ENCODE results near the gene ZNF618. TPM values are rescaled to one million over a fixed set of nuclear protein-coding genes. Genes with fewer than 3 reads are reported as not detected.

Gene ZNF618
- total RNA-seq, 5 donors from 2014 or later (not counting 1 experiment from before 2014, with no cell fraction given): 0.73 to 3.0 (median 1.4) TPM

DNA sequence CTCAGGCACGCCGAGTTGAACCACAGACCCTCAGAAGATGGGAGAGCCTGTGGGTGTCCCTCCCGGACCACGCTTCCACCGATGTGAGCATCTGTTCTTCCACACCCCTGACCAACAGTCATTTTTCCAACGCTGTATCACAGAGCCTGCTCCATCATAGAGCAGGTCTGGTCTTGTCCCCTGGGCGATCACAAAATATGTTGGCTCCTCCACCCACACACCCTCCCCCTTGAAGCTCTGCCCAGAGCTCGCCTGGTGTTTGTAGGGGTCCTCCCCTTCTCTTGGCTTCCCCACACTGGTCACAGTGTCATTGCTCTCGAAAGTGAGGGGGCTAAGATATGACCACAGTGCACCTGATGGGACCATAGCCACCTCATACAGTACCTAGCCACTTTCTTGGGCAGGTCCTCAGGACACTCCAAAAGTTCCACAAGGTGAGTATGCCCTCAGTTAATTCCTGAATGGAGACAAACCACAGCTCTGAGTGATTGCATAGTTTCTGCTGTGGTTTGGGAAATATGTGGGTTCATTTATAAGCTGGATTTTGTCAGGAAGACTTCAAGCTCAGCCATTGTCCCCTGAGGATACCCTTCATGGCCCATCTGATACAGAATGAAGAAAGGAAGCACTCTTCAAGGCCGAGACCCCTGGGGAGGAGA lies 3.5 kb upstream of the ZNF618 start:
- Mint-ChIP-seq H3K4me1 (peaks cover 0 to 5% (median 5%) of the 10 kb centered on the region in 3 donors), H3K9me3 (no peaks in the 10 kb centered on the region), H3K4me3 (no peak overlapping the region), H3K27ac (no peak overlapping the region), H3K36me3 (no peaks in the 10 kb centered on the region), H3K27me3 (peaks cover 0 to 17% of the 10 kb centered on the region in 2 donors)
- H3K27ac ChIP-seq (ENCODE audit: low read length): no peak overlapping the region
- no peak for DNase-seq
- peaks cover 3 to 13% of the 10 kb centered on the region in 2 experiments for H3K27me3 ChIP-seq (replicated peaks in 1 of 2; ENCODE audit: control insufficient read depth in 2 of 2, extremely low read depth in 1 of 2, insufficient read depth in 2 of 2, low read length in 1 of 2)
- POLR2A ChIA-PET: no interaction called here
- H3K36me3 ChIP-seq (ENCODE audit: control insufficient read depth in 2 of 2, extremely low read depth in 1 of 2, insufficient read depth in 1 of 2, low read length in 1 of 2): no peaks in the 10 kb centered on the region
- no peaks in the 10 kb centered on the region for H3K9me3 ChIP-seq
- CTCF ChIA-PET: no interaction called here
- no peak overlapping the region for H3K4me3 ChIP-seq (ENCODE audit: control insufficient read depth in 1 of 2, extremely low read depth in 1 of 2, low read length in 1 of 2)
- ATAC-seq (replicated peaks in 1 of 4): no peak
- WGBS (ENCODE audit: insufficient coverage): 88% methylated on average over 6 of the region's 10 CpGs
- peaks cover 0 to 6% of the 10 kb centered on the region in 2 experiments for H3K4me1 ChIP-seq (ENCODE audit: control insufficient read depth in 1 of 2, extremely low read depth in 1 of 2, insufficient read depth in 2 of 2, low read length in 2 of 2)

DNA sequence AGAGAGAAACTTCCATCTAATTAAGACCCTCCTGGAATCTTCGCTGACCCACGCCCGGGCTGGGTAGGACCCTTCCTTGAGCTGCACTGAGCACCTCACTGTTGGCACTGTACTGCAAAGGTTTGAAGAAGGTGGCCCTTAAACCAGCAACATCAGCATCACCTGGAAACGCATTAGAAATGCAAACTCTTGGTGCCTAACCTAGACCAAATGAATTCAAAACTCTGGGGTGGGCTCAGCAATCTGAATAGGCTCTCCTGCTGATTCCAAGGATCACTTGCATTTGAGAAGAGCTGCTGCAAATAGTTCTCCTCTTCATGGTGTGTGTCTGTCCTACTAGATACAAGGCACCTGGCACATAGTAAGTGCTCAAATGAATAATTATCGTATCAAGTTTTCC lies 2.7 kb upstream of the ZNF618 start:
- ChIA-PET CTCF (no interaction called here), POLR2A (no interaction called here)
- no peak for DNase-seq
- Mint-ChIP-seq H3K9me3 (no peaks in the 10 kb centered on the region), H3K36me3 (no peaks in the 10 kb centered on the region), H3K27me3 (peaks cover 0 to 22% of the 10 kb centered on the region in 2 donors), H3K27ac (no peak overlapping the region), H3K4me3 (no peak overlapping the region), H3K4me1 (peaks cover 0 to 5% (median 5%) of the 10 kb centered on the region in 3 donors)
- H3K4me1 ChIP-seq (ENCODE audit: control insufficient read depth in 1 of 2, extremely low read depth in 1 of 2, insufficient read depth in 2 of 2, low read length in 2 of 2): peaks cover 0 to 6% of the 10 kb centered on the region in 2 experiments
- H3K36me3 ChIP-seq (ENCODE audit: control insufficient read depth in 2 of 2, extremely low read depth in 1 of 2, insufficient read depth in 1 of 2, low read length in 1 of 2): no peaks in the 10 kb centered on the region
- no peaks in the 10 kb centered on the region for H3K9me3 ChIP-seq
- 96% methylated on average over 5 of the region's 5 CpGs for WGBS (ENCODE audit: insufficient coverage)
- ATAC-seq (replicated peaks in 1 of 4): no peak
- peaks cover 3 to 13% of the 10 kb centered on the region in 2 experiments for H3K27me3 ChIP-seq (replicated peaks in 1 of 2; ENCODE audit: control insufficient read depth in 2 of 2, extremely low read depth in 1 of 2, insufficient read depth in 2 of 2, low read length in 1 of 2)
- no peak overlapping the region for H3K27ac ChIP-seq (ENCODE audit: low read length)
- H3K4me3 ChIP-seq (ENCODE audit: control insufficient read depth in 1 of 2, extremely low read depth in 1 of 2, low read length in 1 of 2): no peak overlapping the region

DNA sequence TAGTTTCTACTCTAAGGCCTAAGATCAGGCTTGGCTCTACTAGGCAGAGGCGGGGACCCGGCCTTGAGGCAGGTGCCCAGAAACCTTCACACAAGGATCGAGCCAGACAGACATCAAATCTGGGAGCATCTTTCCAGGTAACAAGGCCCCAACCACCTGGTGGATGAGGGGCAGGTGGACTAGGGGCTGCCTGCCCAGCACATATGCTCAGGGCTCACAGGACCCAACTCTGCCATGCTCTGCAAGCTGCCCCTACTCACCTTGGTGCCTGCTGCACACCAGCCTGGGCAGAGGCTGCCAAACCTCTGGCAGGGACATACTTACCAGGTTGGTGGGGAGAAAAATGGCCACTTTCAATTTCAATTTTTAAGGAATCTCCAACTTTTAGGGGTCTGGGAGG lies 2.2 kb upstream of the ZNF618 start:
- H3K9me3 Mint-ChIP-seq: no peaks in the 10 kb centered on the region
- Histone ChIP-seq H3K27ac (ENCODE audit: low read length) (no peak overlapping the region), H3K9me3 (no peaks in the 10 kb centered on the region), H3K27me3 (replicated peaks in 1 of 2; ENCODE audit: control insufficient read depth in 2 of 2, extremely low read depth in 1 of 2, insufficient read depth in 2 of 2, low read length in 1 of 2) (peaks cover 3 to 13% of the 10 kb centered on the region in 2 experiments), H3K36me3 (ENCODE audit: control insufficient read depth in 2 of 2, extremely low read depth in 1 of 2, insufficient read depth in 1 of 2, low read length in 1 of 2) (no peaks in the 10 kb centered on the region), H3K4me3 (ENCODE audit: control insufficient read depth in 1 of 2, extremely low read depth in 1 of 2, low read length in 1 of 2) (no peak overlapping the region), H3K4me1 (ENCODE audit: control insufficient read depth in 1 of 2, extremely low read depth in 1 of 2, insufficient read depth in 2 of 2, low read length in 2 of 2) (peaks cover 0 to 6% of the 10 kb centered on the region in 2 experiments)
- no peaks in the 10 kb centered on the region for H3K36me3 Mint-ChIP-seq
- CTCF ChIA-PET: no interaction called here
- H3K4me3 Mint-ChIP-seq: no peak overlapping the region
- ATAC-seq (replicated peaks in 1 of 4): peak in 1 of 4 experiments; percentile 20
- H3K27me3 Mint-ChIP-seq: peaks cover 0 to 24% of the 10 kb centered on the region in 2 donors
- WGBS (ENCODE audit: insufficient coverage): no CpG with 5 or more reads among the region's 3 CpGs
- peaks cover 0 to 5% (median 5%) of the 10 kb centered on the region in 3 donors for H3K4me1 Mint-ChIP-seq
- POLR2A ChIA-PET: no interaction called here
- no peak for DNase-seq
- H3K27ac Mint-ChIP-seq: no peak overlapping the region

DNA sequence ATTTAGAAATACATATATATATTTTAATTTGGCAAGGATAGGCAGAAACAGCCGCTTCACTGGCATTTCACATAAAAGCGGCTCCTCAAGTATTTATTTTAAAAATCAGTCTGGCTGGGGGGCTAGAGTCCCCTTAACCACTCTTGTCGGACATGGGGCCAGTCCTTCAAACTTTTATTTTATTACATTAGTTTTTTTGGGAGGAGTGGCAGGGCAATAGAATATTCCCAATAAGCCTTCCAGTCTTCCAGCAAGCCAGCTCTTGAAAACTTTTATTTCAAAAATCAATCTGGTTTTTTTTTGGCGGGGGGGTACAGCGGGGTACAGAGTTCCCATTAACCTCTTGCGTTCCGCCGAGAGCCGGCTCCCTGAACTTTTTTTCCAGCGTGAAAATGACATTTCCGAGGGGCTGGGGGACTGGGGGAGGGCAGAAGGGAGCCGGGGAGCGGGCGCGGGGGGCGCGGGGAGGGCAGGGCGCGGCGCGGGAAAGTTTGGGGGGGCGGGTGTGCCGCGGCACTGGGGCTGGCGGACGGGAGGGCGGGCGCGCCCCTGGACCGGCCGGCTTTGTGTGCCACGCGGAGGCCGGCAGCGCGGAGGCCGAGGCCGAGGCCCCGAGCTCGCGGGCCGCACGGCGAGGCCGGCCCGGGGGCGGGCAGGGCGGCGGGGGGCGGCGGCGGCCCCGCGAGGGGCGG lies 504 bp upstream of the ZNF618 start:
- Histone ChIP-seq H3K4me1 (ENCODE audit: control insufficient read depth in 1 of 2, extremely low read depth in 1 of 2, insufficient read depth in 2 of 2, low read length in 2 of 2) (peaks cover 0 to 6% of the 10 kb centered on the region in 2 experiments), H3K27ac (ENCODE audit: low read length) (no peak overlapping the region), H3K9me3 (no peaks in the 10 kb centered on the region), H3K27me3 (replicated peaks in 1 of 2; ENCODE audit: control insufficient read depth in 2 of 2, extremely low read depth in 1 of 2, insufficient read depth in 2 of 2, low read length in 1 of 2) (peaks cover 3 to 13% of the 10 kb centered on the region in 2 experiments), H3K36me3 (ENCODE audit: control insufficient read depth in 2 of 2, extremely low read depth in 1 of 2, insufficient read depth in 1 of 2, low read length in 1 of 2) (no peaks in the 10 kb centered on the region), H3K4me3 (ENCODE audit: control insufficient read depth in 1 of 2, extremely low read depth in 1 of 2, low read length in 1 of 2) (no peak overlapping the region)
- DNase-seq (peak in 1 of 35 experiments; percentile 4), ATAC-seq (replicated peaks in 1 of 4) (peak in 3 of 4 experiments; percentile 11 to 25 (median 14))
- under 1% methylated on average over 43 of the region's 55 CpGs for WGBS (ENCODE audit: insufficient coverage)
- CTCF ChIA-PET: no interaction called here
- no peaks in the 10 kb centered on the region for H3K9me3 Mint-ChIP-seq
- H3K36me3 Mint-ChIP-seq: no peaks in the 10 kb centered on the region
- POLR2A ChIA-PET: no interaction called here
- no peak overlapping the region for H3K27ac Mint-ChIP-seq
- H3K27me3 Mint-ChIP-seq: peaks cover 0 to 24% of the 10 kb centered on the region in 2 donors
- H3K4me1 Mint-ChIP-seq: peaks cover 4 to 5% (median 5%) of the 10 kb centered on the region in 3 donors
- peak overlapping the region; percentile 59 to 69 (median 61) for H3K4me3 Mint-ChIP-seq

DNA sequence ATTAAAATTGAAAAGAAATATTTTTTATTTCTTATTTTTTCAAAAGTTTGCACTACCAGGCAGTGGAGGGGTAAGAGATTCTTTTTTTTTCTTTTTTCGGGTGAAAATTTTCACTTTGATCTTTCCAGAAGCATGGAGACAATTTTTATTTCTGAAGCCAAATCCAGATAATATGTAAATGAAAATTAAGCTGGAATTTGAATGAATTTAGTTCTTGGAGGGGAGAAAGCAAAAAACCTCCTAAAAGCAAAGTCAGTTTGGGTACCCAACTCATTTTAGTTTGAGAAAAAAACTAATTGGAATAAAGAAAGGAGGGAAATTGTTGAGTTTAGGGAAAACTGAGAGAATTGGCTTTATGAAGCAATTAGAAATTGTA lies 872 bp downstream of the ZNF618 start:
- Mint-ChIP-seq H3K27me3 (peaks cover 0 to 24% of the 10 kb centered on the region in 2 donors), H3K9me3 (no peaks in the 10 kb centered on the region), H3K4me1 (peaks cover 4 to 5% (median 5%) of the 10 kb centered on the region in 3 donors), H3K4me3 (peak overlapping the region; percentile 85 to 94 (median 86)), H3K27ac (no peak overlapping the region), H3K36me3 (no peaks in the 10 kb centered on the region)
- Histone ChIP-seq H3K4me1 (ENCODE audit: control insufficient read depth in 1 of 2, extremely low read depth in 1 of 2, insufficient read depth in 2 of 2, low read length in 2 of 2) (peaks cover 0 to 6% of the 10 kb centered on the region in 2 experiments), H3K4me3 (ENCODE audit: control insufficient read depth in 1 of 2, extremely low read depth in 1 of 2, low read length in 1 of 2) (peak overlapping the region; percentile 60 to 84), H3K36me3 (ENCODE audit: control insufficient read depth in 2 of 2, extremely low read depth in 1 of 2, insufficient read depth in 1 of 2, low read length in 1 of 2) (no peaks in the 10 kb centered on the region), H3K27ac (ENCODE audit: low read length) (no peak overlapping the region), H3K9me3 (no peaks in the 10 kb centered on the region), H3K27me3 (replicated peaks in 1 of 2; ENCODE audit: control insufficient read depth in 2 of 2, extremely low read depth in 1 of 2, insufficient read depth in 2 of 2, low read length in 1 of 2) (peaks cover 3 to 13% of the 10 kb centered on the region in 2 experiments)
- DNase-seq (no peak), ATAC-seq (replicated peaks in 1 of 4) (no peak)
- ChIA-PET CTCF (interaction anchor here in 1 of 2 donors (0.6 kb wide), 1 partner anchor 118 kb away, joined by 3 read pairs; no protein-coding TSS in a partner anchor), POLR2A (no interaction called here)
- WGBS (ENCODE audit: insufficient coverage): no CpG with 5 or more reads among the region's 1 CpG

DNA sequence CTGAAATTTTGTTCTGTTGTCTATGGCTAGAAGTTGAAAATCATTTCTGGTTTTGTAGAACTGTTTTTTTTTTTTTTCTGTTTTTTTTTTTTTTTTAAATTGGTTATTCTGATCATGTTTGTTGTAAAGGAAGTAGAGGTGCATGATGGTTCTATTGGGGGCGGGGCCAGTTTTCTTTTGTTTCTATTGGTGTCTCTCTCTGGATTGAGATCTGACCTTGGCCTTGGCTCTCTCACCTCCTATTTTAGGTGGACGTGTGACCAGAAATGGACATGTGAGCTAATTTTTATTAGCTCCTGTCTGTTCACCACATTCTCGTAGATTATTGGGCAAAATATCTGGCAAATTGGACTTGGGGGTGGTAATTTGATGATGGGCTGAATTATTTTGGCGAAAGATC lies 3.2 kb downstream of the ZNF618 start:
- Histone ChIP-seq H3K9me3 (no peaks in the 10 kb centered on the region), H3K27me3 (replicated peaks in 1 of 2; ENCODE audit: control insufficient read depth in 2 of 2, extremely low read depth in 1 of 2, insufficient read depth in 2 of 2, low read length in 1 of 2) (peaks cover 3 to 9% of the 10 kb centered on the region in 2 experiments), H3K27ac (ENCODE audit: low read length) (no peak overlapping the region), H3K36me3 (ENCODE audit: control insufficient read depth in 2 of 2, extremely low read depth in 1 of 2, insufficient read depth in 1 of 2, low read length in 1 of 2) (no peaks in the 10 kb centered on the region), H3K4me1 (ENCODE audit: control insufficient read depth in 1 of 2, extremely low read depth in 1 of 2, insufficient read depth in 2 of 2, low read length in 2 of 2) (peaks cover 0 to 6% of the 10 kb centered on the region in 2 experiments), H3K4me3 (ENCODE audit: control insufficient read depth in 1 of 2, extremely low read depth in 1 of 2, low read length in 1 of 2) (no peak overlapping the region)
- no peaks in the 10 kb centered on the region for H3K9me3 Mint-ChIP-seq
- peaks cover 0 to 20% of the 10 kb centered on the region in 2 donors for H3K27me3 Mint-ChIP-seq
- peaks cover 4 to 5% (median 5%) of the 10 kb centered on the region in 3 donors for H3K4me1 Mint-ChIP-seq
- 100% methylated on average over 1 of the region's 4 CpGs for WGBS (ENCODE audit: insufficient coverage)
- CTCF ChIA-PET: interaction anchor here in 1 of 2 donors (0.7 to 1.2 kb wide), 2 partner anchors 12 to 1570 kb away, joined by 3 read pairs; no protein-coding TSS in a partner anchor
- H3K4me3 Mint-ChIP-seq: no peak overlapping the region
- no peaks in the 10 kb centered on the region for H3K36me3 Mint-ChIP-seq
- no peak for ATAC-seq (replicated peaks in 1 of 4)
- POLR2A ChIA-PET: interaction anchor here in 1 of 2 donors (0.7 kb wide), 1 partner anchor 528 kb away, joined by 4 read pairs; no protein-coding TSS in a partner anchor
- no peak for DNase-seq
- no peak overlapping the region for H3K27ac Mint-ChIP-seq

Data from T-cell (primary cell).